Endothelial cell of umbilical vein (primary cell): ENCODE measurements around the gene ARHGEF25. TPM values are rescaled to one million over a fixed set of nuclear protein-coding genes. Genes with fewer than 3 reads are reported as not detected.

Experiments used
- Bru-seq: library from RNA; stranded (reverse); fragments of 400-500 nt; gene quantifications from one replicate; lab custom pipeline; 2021; lab: Mats Ljungman, UMichigan
- BruChase-seq, 2 experiments: library from RNA; stranded (reverse); fragments of 400-500 nt; gene quantifications; one replicate each; lab custom pipeline; 2021; lab: Mats Ljungman, UMichigan
- BruUV-seq: library from RNA; stranded (reverse); fragments of 400-500 nt; replicated peaks from 2 replicates; lab custom pipeline; 2021; lab: Mats Ljungman, UMichigan
- CTCF ChIA-PET: fragments of 300-600, 350-600 bp; sonication (Branson Sonifier 250); formaldehyde crosslinking; loops from one replicate; lab custom pipeline; 2021; ENCODE audit warnings: antibody characterized with exemption, inconsistent platforms; lab: Charles Lee
- POLR2A ChIA-PET: fragments of 300-600, 350-600 bp; sonication (Branson Sonifier 250); formaldehyde crosslinking; loops from one replicate; lab custom pipeline; 2021; ENCODE audit warnings: antibody characterized with exemption, inconsistent platforms; lab: Charles Lee
- DNase-seq: peaks from one replicate; pipeline ENCODE4 v3.0.0-alpha.2; 2011; ENCODE audit warnings: low read depth, low spot score
- FAIRE-seq: peaks from 2 replicates; lab custom pipeline; 2011; peaks lifted over from hg19 to GRCh38; lab: Jason Lieb, UNC
- H2AFZ ChIP-seq: 2 replicates; pipeline ENCODE4 v1.6.0; 2012; ENCODE audit warnings: low read depth, low read length, control low read depth, inconsistent platforms
- H3K27ac ChIP-seq: 2 replicates; pipeline ENCODE4 v1.5.1; 2011; ENCODE audit warnings: low read depth, mild to moderate bottlenecking, control low read depth, low read length, moderate library complexity; ENCODE audit not compliant: insufficient read depth
- H3K27me3 ChIP-seq, 2 experiments: 2 replicates each; pipeline versions ENCODE4 v1.6.0 to v1.6.1; 2011; ENCODE audit warnings: low read length in 2 of 2, mixed read lengths in 1 of 2; ENCODE audit not compliant: control insufficient read depth in 2 of 2, insufficient read depth in 2 of 2
- H3K36me3 ChIP-seq, 2 experiments: 2 replicates in 1 of 2; 3 replicates in 1 of 2; pipeline ENCODE4 v1.5.1; 2011; ENCODE audit warnings: low read length in 2 of 2, mild to moderate bottlenecking in 1 of 2, moderate library complexity in 1 of 2; ENCODE audit not compliant: control insufficient read depth in 2 of 2, insufficient read depth in 2 of 2; ENCODE audit errors: extremely low read depth in 1 of 2
- H3K4me1 ChIP-seq: 3 replicates; pipeline ENCODE4 v1.5.1; 2011; ENCODE audit warnings: mild to moderate bottlenecking, low read length; ENCODE audit not compliant: control insufficient read depth, insufficient read depth; ENCODE audit errors: extremely low read depth
- H3K4me2 ChIP-seq: 2 replicates; pipeline ENCODE4 v1.6.1; 2011; ENCODE audit warnings: low read length, control low read depth, mixed read lengths; ENCODE audit not compliant: insufficient read depth
- H3K4me3 ChIP-seq, 3 experiments: fragments of 200-600 bp in 1 of 3; sonication (generic), shearing (Covaris generic) in 1 of 3; replicated peaks in 1 of 3; 2 replicates each; pipeline ENCODE4 v1.5.1; 2011 to 2016; ENCODE audit warnings: control low read depth in 3 of 3, low read length in 3 of 3, mild to moderate bottlenecking in 2 of 3, inconsistent platforms in 1 of 3, low read depth in 1 of 3, moderate library complexity in 1 of 3; ENCODE audit not compliant: insufficient read depth in 1 of 3
- H3K79me2 ChIP-seq: 2 replicates; pipeline ENCODE4 v1.6.0; 2012; ENCODE audit warnings: low read length, inconsistent platforms; ENCODE audit not compliant: control insufficient read depth, insufficient read depth
- H3K9ac ChIP-seq: replicated peaks from 2 replicates; pipeline ENCODE3; 2011; ENCODE audit warnings: low read length, control low read depth; ENCODE audit not compliant: insufficient read depth; ENCODE audit errors: extremely low read depth
- H3K9me1 ChIP-seq: replicated peaks from 3 replicates; pipeline ENCODE4 v1.6.0; 2011; ENCODE audit warnings: mild to moderate bottlenecking, low read length; ENCODE audit not compliant: control insufficient read depth, insufficient read depth; ENCODE audit errors: extremely low read depth
- H3K9me3 ChIP-seq: replicated peaks from 2 replicates; pipeline ENCODE4 v1.5.1; 2012; ENCODE audit warnings: low read length, inconsistent platforms; ENCODE audit not compliant: control insufficient read depth, insufficient read depth
- H4K20me1 ChIP-seq: replicated peaks from 2 replicates; pipeline ENCODE3; 2011; ENCODE audit warnings: mild to moderate bottlenecking, low read length; ENCODE audit not compliant: control insufficient read depth, insufficient read depth; ENCODE audit errors: extremely low read depth
- FOS ChIP-seq: IDR thresholded peaks from 2 replicates; pipeline ENCODE4 v1.6.1; 2011; ENCODE audit warnings: mild to moderate bottlenecking, low read length, moderate library complexity, borderline replicate concordance; ENCODE audit not compliant: insufficient read depth
- MAX ChIP-seq: IDR thresholded peaks from 2 replicates; pipeline ENCODE4 v1.6.1; 2011; ENCODE audit not compliant: insufficient read depth, insufficient read length
- POLR2A ChIP-seq: IDR thresholded peaks from 2 replicates; pipeline ENCODE4 v1.6.1; 2012; ENCODE audit warnings: low read depth, mild to moderate bottlenecking, control low read depth, low read length
- POLR2AphosphoS5 ChIP-seq: IDR thresholded peaks from 2 replicates; pipeline ENCODE4 v1.6.1; 2012; ENCODE audit warnings: low read depth, mild to moderate bottlenecking, control low read depth, low read length, moderate library complexity; ENCODE audit not compliant: insufficient read depth
- dilution Hi-C: fragments of 300-500 bp; cut with MboI; formaldehyde crosslinking; loops from one replicate; pipeline ENCODE4 v1.15.0; 2019; ENCODE audit warnings: low sequenced_read_pairs; ENCODE audit not compliant: extremely low pct_ligation_motif_present
- intact Hi-C: fragments of 100-400 bp; cut with micrococcal nuclease; formaldehyde crosslinking; loops from one replicate; pipeline ENCODE4 v1.10.0; 2022
- long read RNA-seq: library from polyadenylated mRNA; stranded (forward); transcript quantifications from one replicate; pipeline ENCODE4 v2.0.0, GENCODE V29; 2021
- polyA minus RNA-seq, 3 experiments: library from RNA; depleted of rRNA, polyadenylated mRNA; stranded (reverse); fragments of >200 nt; gene quantifications; 1 replicate in 1 of 3; 2 replicates in 2 of 3; pipeline ENCODE4 v1.2.3, GENCODE V29; 2011
- polyA plus RNA-seq, 4 experiments: library from polyadenylated mRNA; depleted of rRNA in 3 of 4; stranded (reverse) in 3 of 4; unstranded in 1 of 4; fragments of >200 nt; gene quantifications; 2 replicates each; pipeline versions ENCODE4 v1.2.1 to v1.2.3, GENCODE V29; 2011 to 2012; ENCODE audit warnings: missing spikeins in 1 of 4
- total RNA-seq: library from RNA; stranded (reverse); gene quantifications from 2 replicates; pipeline ENCODE4 v1.2.3, GENCODE V29; 2021

ARHGEF25 gene
- total RNA-seq (4.7 and 7.4 TPM in 2 replicates), polyA plus RNA-seq (3.5 and 4.7 TPM in 2 replicates), polyA minus RNA-seq (5.2 and 5.7 TPM in 2 replicates), Bru-seq, nascent RNA (percentile 25 among the genes with signal in this experiment), BruChase-seq, experiment 1, labeled RNA remaining after a 6-hour chase (percentile 42 among the genes with signal in this experiment), BruChase-seq, experiment 2, labeled RNA remaining after a 2-hour chase (percentile 38 among the genes with signal in this experiment)
- 3.7 and 3.8 TPM in 2 replicates for polyA plus RNA-seq (2011; cell fraction: cytosol; rRNA removed)
- 26.0 and 33.6 TPM in 2 replicates for polyA plus RNA-seq (2011; cell fraction: nucleus; rRNA removed)
- 5.9 and 10.1 TPM in 2 replicates for polyA plus RNA-seq (2012)
- polyA minus RNA-seq (2011; cell fraction: cytosol; rRNA and poly(A)+ RNA removed): not detected
- polyA minus RNA-seq (2011; cell fraction: nucleus; rRNA and poly(A)+ RNA removed): 1.5 and 3.2 TPM in 2 replicates
- long read RNA-seq: 0 reads

GRCh38 chr12:57611108-57611826 lies at the start of gene ARHGEF25:
ARHGEF25 (plus strand) TSS chr12:57611435; CDS start chr12:57611895, 460 bp downstream.
- no peaks in the 10 kb centered on the region for H3K9me1 ChIP-seq
- POLR2A ChIA-PET: interaction anchor here (1.0 kb wide), 1 partner anchor 11 kb away, joined by 3 read pairs; no protein-coding TSS in a partner anchor
- peak within 1 kb of the TSS; percentile 46 to 67 (median 54) for H3K4me3 ChIP-seq
- H2AFZ ChIP-seq: peak within 1 kb of the TSS; percentile 91
- peaks cover 0 to 1% of the 10 kb centered on the region in 2 experiments for H3K36me3 ChIP-seq
- no peaks in the 10 kb centered on the region for H3K79me2 ChIP-seq
- peak within 1 kb of the TSS; percentile 39 for H3K4me2 ChIP-seq
- no peaks in the 10 kb centered on the region for H3K9me3 ChIP-seq
- no peaks in the 10 kb centered on the region for H4K20me1 ChIP-seq
- no TSS peak for BruUV-seq
- peaks cover 3% of the 10 kb centered on the region for H3K4me1 ChIP-seq
- H3K9ac ChIP-seq: peak within 1 kb of the TSS; percentile 30
- H3K27me3 ChIP-seq: peaks cover 5 to 12% of the 10 kb centered on the region in 2 experiments
- FAIRE-seq (peak; percentile 47), DNase-seq (peak; percentile 24)
- dilution Hi-C loops (no loop called here), intact Hi-C loops (loop anchor here (2.0 kb wide), 1 partner anchor 20 kb away; the partner anchor contains the start of gene PIP4K2C)
- CTCF ChIA-PET: interaction anchor here (0.6 to 5.7 kb wide), 8 partner anchors 9 to 368 kb away, joined by 3 to 54 read pairs (median 5); partner anchors contain the start of gene B4GALNT1
- H3K27ac ChIP-seq: no peak within 1 kb of the TSS
- TF ChIP-seq POLR2A (peak; percentile 56), FOS (no peak), MAX (no peak), POLR2AphosphoS5 (peak; percentile 32)
